Uterus (tissue), 4 donors: ENCODE measurements around the gene SIK2. TPM values are rescaled to one million over a fixed set of nuclear protein-coding genes. Genes with fewer than 3 reads are reported as not detected.

Experiments used
- DNase-seq, 2 donors: peaks; one replicate each; pipeline ENCODE4 v3.0.0-alpha.2; 2019 to 2020
- H3K27ac ChIP-seq, 2 donors: fragments of 200-600 bp; sonication (generic); 1 replicate in 1 of 2; 2 replicates in 1 of 2; pipeline ENCODE4 v1.5.1; 2016 to 2018
- H3K27me3 ChIP-seq, 2 donors: fragments of 200-600 bp; sonication (generic); one replicate each; pipeline ENCODE4 v1.5.1; 2018 to 2019; ENCODE audit warnings: control low read depth in 1 of 2
- H3K36me3 ChIP-seq, 2 donors: fragments of 200-600 bp; sonication (generic); one replicate each; pipeline ENCODE4 v1.5.1; 2019; ENCODE audit warnings: control low read depth in 1 of 2
- H3K4me1 ChIP-seq, 2 donors: fragments of 200-600 bp; sonication (generic); one replicate each; pipeline ENCODE4 v1.5.1; 2018 to 2019; ENCODE audit warnings: control low read depth in 1 of 2
- H3K4me3 ChIP-seq, 2 donors: fragments of 200-600 bp; sonication (generic); 1 replicate in 1 of 2; 2 replicates in 1 of 2; pipeline ENCODE4 v1.5.1; 2018 to 2019; ENCODE audit warnings: mild to moderate bottlenecking in 1 of 2
- H3K9me3 ChIP-seq, 2 donors: fragments of 200-600 bp; sonication (generic); one replicate each; pipeline ENCODE4 v1.5.1; 2019; ENCODE audit warnings: control low read depth in 1 of 2
- POLR2A ChIP-seq, 2 donors: fragments of 450-650 bp; IDR thresholded peaks; one replicate each; pipeline ENCODE4 v1.6.1; 2016; ENCODE audit warnings: antibody characterized with exemption in 2 of 2, mild to moderate bottlenecking in 1 of 2, moderate library complexity in 1 of 2
- intact Hi-C: fragments of 100-400 bp; cut with DNase I; formaldehyde crosslinking; loops from one replicate; pipeline ENCODE4 v1.15.1; 2023; ENCODE audit warnings: low total_unique reads
- total RNA-seq, 4 donors: library from RNA; depleted of rRNA in 3 of 4; stranded (reverse); fragments of >200 nt in 3 of 4; gene quantifications; one replicate each; pipeline versions ENCODE4 v1.1.0 to v1.2.4, GENCODE V29; 2014 to 2023
- TF ChIP-seq, protein P1 (sequence below), 4 experiments: fragments of 200-600 bp in 2 of 4; fragments of 450-650 bp in 2 of 4; sonication (generic) in 2 of 4; IDR thresholded peaks; one replicate each; pipeline ENCODE4 v1.5.1; 2016 to 2019; ENCODE audit warnings: antibody characterized with exemption in 4 of 4, mild to moderate bottlenecking in 2 of 4, moderate library complexity in 1 of 4
- donor health status: DM: yes; HTN: yes; CAD: no.

SIK2 gene
- total RNA-seq, 4 donors from 2014 or later: 11.5 to 27.7 (median 16.7) TPM

DNA sequence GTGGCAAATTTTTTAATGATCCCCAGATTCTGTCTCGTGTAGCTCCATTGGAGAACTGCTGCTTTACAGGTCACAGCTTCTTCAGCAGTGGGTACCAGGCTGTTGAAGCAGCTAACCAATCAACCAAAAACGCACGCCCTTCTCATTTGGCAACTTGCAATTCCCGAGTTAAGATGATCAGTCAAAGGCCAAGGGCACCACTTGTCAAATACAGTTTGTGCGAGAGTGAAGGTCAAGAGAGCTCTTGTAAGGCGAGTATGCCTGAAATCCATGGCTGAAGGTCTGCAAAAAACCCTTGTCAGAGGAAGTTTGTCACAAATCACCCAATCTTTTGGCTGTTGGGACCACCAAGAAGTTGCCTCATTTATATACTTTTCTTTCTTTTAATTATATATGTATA lies 176.9 kb downstream of the SIK2 start:
- DNase-seq: no peak
- no peaks in the 10 kb centered on the region for H3K36me3 ChIP-seq
- no peak overlapping the region for H3K27ac ChIP-seq
- intact Hi-C loops: loop anchor here (5.0 to 10.0 kb wide), 2 partner anchors 56 to 187 kb away; no protein-coding TSS in a partner anchor
- no peak overlapping the region for H3K4me3 ChIP-seq
- no peak for TF ChIP-seq POLR2A (IDR thresholded peaks at IDR 0.05)
- TF ChIP-seq, protein P1, sequence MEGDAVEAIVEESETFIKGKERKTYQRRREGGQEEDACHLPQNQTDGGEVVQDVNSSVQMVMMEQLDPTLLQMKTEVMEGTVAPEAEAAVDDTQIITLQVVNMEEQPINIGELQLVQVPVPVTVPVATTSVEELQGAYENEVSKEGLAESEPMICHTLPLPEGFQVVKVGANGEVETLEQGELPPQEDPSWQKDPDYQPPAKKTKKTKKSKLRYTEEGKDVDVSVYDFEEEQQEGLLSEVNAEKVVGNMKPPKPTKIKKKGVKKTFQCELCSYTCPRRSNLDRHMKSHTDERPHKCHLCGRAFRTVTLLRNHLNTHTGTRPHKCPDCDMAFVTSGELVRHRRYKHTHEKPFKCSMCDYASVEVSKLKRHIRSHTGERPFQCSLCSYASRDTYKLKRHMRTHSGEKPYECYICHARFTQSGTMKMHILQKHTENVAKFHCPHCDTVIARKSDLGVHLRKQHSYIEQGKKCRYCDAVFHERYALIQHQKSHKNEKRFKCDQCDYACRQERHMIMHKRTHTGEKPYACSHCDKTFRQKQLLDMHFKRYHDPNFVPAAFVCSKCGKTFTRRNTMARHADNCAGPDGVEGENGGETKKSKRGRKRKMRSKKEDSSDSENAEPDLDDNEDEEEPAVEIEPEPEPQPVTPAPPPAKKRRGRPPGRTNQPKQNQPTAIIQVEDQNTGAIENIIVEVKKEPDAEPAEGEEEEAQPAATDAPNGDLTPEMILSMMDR (IDR thresholded peaks at IDR 0.05): no peak
- peaks cover 0 to 6% of the 10 kb centered on the region in 2 donors for H3K4me1 ChIP-seq
- no peaks in the 10 kb centered on the region for H3K9me3 ChIP-seq
- no peaks in the 10 kb centered on the region for H3K27me3 ChIP-seq

Other genes starting within 250 kb of the SIK2 start
- gene POU2AF1, start 223.2 kb upstream of the SIK2 start, total RNA-seq: 1 to 10 TPM in 2 of 4 donors, under 1 TPM in 1, not detected in 1; under 0.01 to 2.9 (median 2.6) TPM
- not detected for gene BTG4, start 90.1 kb upstream of the SIK2 start, total RNA-seq
- 1 to 10 TPM in 2 of 4 donors, under 1 TPM in 1, not detected in 1; 0.88 to 2.7 (median 2.6) TPM for gene HOATZ, start 87.7 kb upstream of the SIK2 start, total RNA-seq
- 10 to 100 TPM in 3 of 4 donors, 1 to 10 TPM in 1; 8.5 to 58.2 (median 37.1) TPM for gene LAYN, start 61.7 kb upstream of the SIK2 start, total RNA-seq
- gene PPP2R1B, start 163.9 kb downstream of the SIK2 start, total RNA-seq: 10 to 100 TPM; 12.0 to 30.0 (median 28.4) TPM